Sciatic nerve (tissue), 2 donors: ENCODE results near the gene DALRD3. TPM values are rescaled to one million over a fixed set of nuclear protein-coding genes. Genes with fewer than 3 reads are reported as not detected.
A peak's percentile ranks its signal among the peaks of the same experiment; 100 is the strongest.

Experiments used
- ATAC-seq: fragments of 200-7000 bp; cut with Tn5 transposase; one replicate; pipeline ENCODE4 v1.9.1; 2020; ENCODE audit warnings: mild to moderate bottlenecking, moderate library complexity
- DNase-seq: peaks from one replicate; pipeline ENCODE4 v3.0.0-alpha.2; 2020; ENCODE audit warnings: low spot score
- intact Hi-C: fragments of 100-400 bp; cut with DNase I; formaldehyde crosslinking; loops from one replicate; pipeline ENCODE4 v1.14.2; 2022
- microRNA-seq: library from miRNA; unstranded; fragments of <30 nt; microRNA quantifications from one replicate; pipeline ENCODE4 v1.2.0, GENCODE V29; 2020
- total RNA-seq: library from RNA; stranded (reverse); fragmentation: NEBNext Ultra II Directional; extraction: Animal tissue kit (Norgen Biotek cat#: 25700); gene quantifications from one replicate; pipeline ENCODE4 v1.2.1, GENCODE V29; 2021
- donor health status: DM: no; HTN: no; CAD: no.
- donor health status: DM: no; HTN: no; CAD: no.

DALRD3 gene
- total RNA-seq, 1 donor from 2014 or later, result 18.7 TPM

DNA sequence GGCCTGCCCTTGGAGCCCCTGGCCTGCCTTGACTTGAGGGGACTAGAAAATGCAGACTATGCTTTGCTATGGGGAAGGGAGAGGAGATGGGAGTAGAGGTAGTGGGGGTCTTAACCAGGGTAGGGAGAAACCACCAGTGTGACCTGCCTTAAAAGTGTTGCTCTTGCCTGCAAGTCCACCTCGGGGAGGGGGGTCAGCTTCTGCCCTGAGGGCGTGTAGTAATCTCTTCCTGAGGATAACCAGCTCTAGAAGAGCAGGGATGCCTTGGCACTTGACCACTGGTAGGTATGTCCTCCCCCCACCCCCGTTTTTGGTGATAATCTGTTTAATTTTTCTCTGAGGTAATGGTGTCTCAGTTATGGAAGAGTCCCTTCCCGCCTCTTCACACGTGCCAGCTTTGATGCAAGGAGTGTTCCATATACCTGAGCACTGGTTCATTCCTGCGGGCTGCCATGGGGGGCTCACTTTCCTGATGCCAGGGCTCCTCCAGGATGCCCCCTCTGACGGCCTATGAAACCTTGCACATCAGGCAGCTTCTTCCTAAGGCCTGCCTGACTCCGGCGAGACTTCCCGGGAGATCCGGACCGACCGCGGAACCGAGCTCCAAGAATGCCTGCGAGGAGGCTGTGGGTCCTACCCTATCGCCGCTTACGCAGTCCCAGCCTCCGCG, 29.1 kb downstream of the DALRD3 start:
- intact Hi-C loops, result no loop called here
- DNase-seq, result no peak
- ATAC-seq, result peak; percentile 6

DNA sequence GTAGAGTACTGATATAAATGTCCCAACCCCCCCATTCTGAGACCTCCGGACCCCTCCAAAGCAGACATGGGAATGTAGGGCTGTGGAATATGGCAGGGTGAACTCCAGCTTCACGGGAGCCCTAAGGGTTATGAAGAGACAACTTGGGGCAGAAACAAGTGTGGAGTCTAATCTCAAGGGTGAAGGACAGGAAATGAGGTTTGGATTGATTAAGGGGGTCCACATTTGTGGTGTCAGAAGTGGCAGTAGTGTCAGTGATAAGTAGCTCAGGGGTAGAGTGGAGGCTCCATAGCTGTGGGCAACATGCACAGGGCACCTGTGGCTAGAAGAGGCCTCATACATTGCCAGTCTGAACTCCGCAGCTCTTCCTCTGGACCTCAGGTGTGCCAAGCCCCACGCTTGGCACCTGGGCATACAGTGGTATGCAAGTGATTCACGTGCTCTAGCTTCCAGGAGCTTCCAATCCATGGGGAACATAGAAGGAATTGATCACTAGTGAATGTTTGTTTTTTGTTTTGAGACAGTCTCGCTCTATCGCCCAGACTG, 32.5 kb downstream of the DALRD3 start:
- DNase-seq (no peak), ATAC-seq (no peak)
- intact Hi-C loops, result no loop called here

DNA sequence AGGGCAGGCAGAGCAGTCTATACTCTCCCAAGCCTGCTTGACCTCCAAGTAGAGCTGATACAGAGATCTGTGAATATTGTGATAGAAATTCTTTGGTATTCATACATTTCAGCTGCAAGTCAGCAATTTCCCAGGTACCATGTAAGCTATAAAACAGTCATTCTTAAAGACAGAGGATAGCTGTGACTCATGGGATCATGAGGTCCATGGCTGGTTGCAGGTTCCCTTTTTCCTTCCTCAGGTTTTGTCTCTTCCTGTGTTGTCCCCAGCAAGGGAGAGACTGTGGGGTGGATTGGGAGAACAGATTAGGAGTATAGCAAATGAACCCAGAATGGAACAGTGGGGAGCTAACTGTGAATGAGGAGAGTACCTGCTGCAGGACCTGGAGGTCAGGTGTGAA, 33.7 kb downstream of the DALRD3 start:
- intact Hi-C loops, result no loop called here
- no peak for ATAC-seq

DNA sequence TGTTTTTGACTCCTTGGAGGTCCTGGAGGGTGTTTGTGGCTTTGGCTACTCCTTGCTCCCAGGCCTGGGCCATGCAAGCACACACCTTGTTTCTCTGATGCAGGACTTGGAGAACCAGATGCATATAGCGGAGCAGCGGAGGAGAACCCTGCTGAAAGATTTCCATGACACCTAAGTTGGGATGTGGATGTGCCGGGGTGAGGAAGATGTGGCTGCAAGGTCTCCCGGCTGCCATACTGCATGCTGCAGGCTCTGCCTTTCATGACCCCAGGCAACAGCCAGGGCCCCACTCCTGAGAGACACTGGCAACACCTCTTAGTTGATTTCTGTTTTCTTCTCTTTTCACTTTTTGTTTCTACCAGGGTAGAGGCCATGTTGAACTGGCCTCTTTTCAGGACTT, 35.3 kb downstream of the DALRD3 start:
- intact Hi-C loops, result no loop called here
- no peak for DNase-seq

More for the DNA sequence above, 33.7 kb downstream of the DALRD3 start:
- no peak for DNase-seq

DNA sequence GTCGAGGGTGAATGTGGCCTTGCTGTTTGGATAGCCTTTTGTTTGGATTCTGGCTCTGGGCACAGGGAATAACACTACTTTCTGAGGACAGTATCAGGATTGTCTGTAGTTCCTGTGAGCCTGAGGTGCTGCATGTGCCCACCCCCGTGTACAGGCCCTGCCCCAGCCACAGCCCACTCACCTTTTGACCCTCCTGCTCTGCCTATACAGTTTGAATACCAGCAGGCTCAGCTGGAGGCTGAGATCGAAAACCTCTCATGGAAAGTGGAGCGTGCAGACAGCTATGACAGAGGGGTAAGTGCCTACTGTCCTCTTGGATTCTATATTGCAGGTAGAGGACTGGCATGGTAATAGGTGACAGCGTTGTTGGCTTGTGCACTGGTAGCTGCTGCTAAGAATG, 35.7 kb downstream of the DALRD3 start:
- intact Hi-C loops, result no loop called here
- no peak for DNase-seq

More for the DNA sequence above, 35.3 kb downstream of the DALRD3 start:
- no peak for ATAC-seq

DNA sequence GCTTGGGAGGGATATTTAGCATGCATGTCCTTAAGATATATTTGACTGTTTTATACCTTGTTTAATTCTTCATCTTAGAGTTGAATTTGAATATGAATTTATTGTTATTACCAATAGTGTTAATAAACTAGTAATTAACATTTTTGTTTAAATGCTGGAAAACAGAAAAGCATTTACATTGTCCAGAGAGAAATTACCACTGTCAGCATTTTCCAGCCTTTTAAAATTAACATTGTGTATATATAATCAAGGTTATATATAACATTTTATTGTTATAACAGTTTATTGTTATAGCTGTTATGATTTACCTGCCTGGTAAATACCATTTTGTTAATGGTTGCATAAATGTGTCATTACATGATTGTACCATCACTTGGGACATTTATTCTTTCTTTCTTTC, 36.4 kb downstream of the DALRD3 start:
- ATAC-seq (no peak), DNase-seq (no peak)
- intact Hi-C loops, result no loop called here

More for the DNA sequence above, 35.7 kb downstream of the DALRD3 start:
- ATAC-seq, result no peak

DNA sequence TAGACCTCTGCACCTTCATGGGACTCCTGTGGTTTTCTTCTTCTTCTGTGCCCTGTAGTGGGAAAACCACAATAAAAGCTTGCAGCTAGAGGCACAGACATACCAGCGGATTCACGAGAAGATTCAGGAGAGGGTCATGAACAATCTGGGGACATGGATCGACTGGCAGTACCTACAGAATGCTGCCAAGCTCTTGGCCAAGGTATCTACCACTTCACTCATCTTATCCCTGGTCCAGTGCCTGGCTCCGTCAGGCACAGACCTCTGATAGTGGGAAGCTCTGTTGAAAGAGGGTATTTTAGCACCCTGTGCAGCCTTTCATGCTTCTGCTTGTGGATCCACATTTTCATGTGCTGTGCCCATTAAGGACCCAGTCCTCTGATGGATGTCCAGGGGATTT, 38.1 kb downstream of the DALRD3 start:
- ATAC-seq (no peak), DNase-seq (no peak)
- intact Hi-C loops, result no loop called here

DNA sequence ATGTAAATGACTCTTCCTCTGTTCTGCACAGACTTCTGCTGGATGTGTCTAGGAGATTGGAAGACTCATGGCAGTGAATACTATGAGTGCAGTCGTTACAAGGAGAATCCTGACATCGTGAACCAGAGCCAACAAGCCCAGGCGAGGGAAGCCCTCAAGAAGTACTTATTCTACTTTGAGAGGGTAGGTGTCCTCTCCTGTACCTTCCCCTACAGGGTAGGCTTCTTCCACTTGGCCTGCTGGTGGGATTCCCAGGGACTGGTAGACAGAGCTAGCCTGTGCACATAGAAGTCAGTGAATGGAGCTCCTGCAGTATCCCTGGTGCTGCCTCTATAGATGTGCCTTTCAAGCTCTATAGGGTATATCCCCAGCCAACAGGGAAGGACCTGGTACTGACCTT, 38.9 kb downstream of the DALRD3 start:
- intact Hi-C loops, result no loop called here
- ATAC-seq (no peak), DNase-seq (no peak)

DNA sequence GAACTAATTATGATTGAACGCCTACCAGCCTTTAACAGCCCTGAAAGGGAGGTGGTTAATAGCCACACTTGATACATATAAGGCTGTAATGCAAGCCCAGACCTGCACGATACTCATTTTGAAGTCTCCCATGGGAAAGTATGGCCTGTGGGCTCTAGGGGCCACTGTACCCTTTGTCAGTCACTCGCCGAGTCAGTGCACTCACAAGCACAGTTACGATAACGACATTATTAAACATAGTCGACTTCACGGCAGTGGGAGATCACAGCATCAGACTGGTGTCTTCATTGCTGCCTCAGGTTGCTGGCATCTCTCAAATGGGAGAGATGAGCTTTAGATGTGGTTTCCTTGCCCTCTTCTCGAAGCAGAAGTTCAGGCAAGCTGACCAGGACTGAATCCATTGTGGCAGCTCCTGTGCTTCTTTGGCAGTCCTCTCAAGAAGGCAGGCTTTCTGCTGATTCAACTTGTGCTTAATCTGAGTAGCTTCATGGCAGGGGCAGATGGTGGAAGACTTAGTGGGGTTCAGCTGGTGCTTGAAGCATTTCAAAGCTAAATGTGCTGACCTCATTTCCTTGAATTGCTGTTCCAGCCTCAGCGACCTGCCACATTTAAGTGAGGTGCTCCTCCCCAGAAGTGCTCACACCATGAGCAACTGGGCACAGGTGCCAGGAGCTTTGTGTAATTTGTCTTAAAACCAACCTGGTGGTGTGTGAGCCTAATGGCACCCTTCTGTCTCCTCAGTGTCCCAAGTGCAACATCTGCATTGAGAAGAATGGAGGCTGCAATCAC, 44.1 kb downstream of the DALRD3 start:
- ATAC-seq, result no peak
- intact Hi-C loops, result no loop called here
- no peak for DNase-seq

DNA sequence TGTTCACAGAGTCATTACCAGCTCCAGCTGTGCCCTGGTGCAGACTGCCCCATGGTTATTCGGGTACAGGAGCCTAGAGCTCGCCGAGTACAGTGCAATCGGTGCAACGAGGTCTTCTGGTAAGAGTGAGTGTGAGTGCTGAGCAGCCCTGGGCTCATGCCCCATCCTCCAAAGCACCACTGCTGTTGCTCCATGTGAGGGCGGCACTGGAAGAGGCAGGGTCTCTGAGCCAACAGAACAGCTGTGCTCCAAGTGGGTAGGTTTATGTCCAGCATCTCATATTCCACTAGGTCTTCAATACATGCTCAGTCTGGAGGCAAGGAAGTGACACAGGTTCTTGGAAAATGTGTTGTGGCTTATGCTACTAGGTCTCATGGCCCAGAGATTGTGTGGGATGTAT, 47.8 kb downstream of the DALRD3 start:
- DNase-seq, result no peak
- no peak for ATAC-seq
- intact Hi-C loops, result no loop called here

DNA sequence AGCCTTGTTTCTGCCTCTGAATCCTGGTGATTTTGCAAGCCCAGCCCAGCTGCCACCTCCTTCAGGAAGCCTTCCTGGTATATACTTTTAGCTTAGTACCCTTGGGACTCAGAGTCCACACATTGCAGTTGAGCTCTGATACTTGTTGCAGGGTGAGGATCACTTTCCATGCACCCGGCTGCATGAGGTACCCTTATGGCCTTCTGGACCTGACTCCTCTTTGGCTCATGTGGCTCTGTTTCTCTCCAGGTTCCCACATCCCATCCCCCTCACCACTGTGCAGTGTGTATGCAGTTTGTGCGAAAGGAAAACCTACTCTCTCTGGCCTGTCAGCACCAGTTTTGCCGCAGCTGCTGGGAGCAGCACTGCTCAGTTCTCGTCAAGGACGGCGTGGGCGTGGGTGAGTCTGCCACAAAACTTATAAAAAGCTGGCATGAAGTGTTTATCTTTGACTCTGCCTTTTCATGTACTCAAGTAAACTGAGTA, 51.5 kb downstream of the DALRD3 start:
- DNase-seq, result no peak
- intact Hi-C loops, result no loop called here
- ATAC-seq, result no peak

DNA sequence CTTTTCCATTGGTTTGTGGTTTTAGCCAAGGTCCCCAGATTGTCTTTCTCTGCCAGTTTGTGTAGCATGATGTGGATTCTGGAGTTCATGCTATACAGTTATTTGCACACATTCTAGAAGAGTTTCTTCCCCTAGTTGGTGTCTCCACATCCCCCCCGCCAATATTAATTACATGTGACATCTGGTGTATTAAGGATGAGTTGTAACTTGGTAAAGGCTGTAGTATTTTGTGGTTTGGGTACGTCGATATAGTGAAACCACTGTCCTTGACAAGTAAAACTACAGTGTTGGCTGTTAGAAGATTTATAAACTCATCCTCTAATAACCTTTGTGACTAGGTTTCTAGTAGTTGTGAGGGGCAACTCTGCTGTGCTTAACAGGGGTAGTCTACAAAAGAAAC, 52.0 kb downstream of the DALRD3 start:
- ATAC-seq (no peak), DNase-seq (no peak)
- intact Hi-C loops, result no loop called here

Small RNAs within 50 kb of the gene (microRNA-seq; reads per million reads assigned to microRNA genes)
- gene MIR191 (9,348 reads per million, percentile 94 among the genes with 10 or more reads in this experiment), gene MIR425 (910 reads per million, percentile 81 among the genes with 10 or more reads in this experiment)

Other genes with a start within 250 kb of the DALRD3 start
- gene PRKAR2A, start 170.7 kb downstream of the DALRD3 start, total RNA-seq, result 46.5 TPM
- gene SLC25A20, start 119.7 kb downstream of the DALRD3 start, total RNA-seq, result 12.2 TPM
- gene ARIH2, start 99.7 kb downstream of the DALRD3 start, total RNA-seq, result 88.9 TPM
- 40.1 TPM for gene P4HTM, start 28.3 kb downstream of the DALRD3 start, total RNA-seq
- 149 TPM for gene WDR6, start 11.2 kb downstream of the DALRD3 start, total RNA-seq
- gene NDUFAF3, start 3.5 kb upstream of the DALRD3 start, total RNA-seq, result 75.1 TPM
- 121 TPM for gene IMPDH2, start 10.8 kb upstream of the DALRD3 start, total RNA-seq
- gene QRICH1, start 75.5 kb upstream of the DALRD3 start, total RNA-seq, result 101 TPM
- gene QARS1, start 86.2 kb upstream of the DALRD3 start, total RNA-seq, result 123 TPM
- gene USP19, start 102.2 kb upstream of the DALRD3 start, total RNA-seq, result 55.7 TPM
- gene LAMB2, start 114.5 kb upstream of the DALRD3 start, total RNA-seq, result 515 TPM
- 20.7 TPM for gene CCDC71, start 147.8 kb upstream of the DALRD3 start, total RNA-seq
- 32.5 TPM for gene KLHDC8B, start 153.0 kb upstream of the DALRD3 start, total RNA-seq